HG02870 (cell line): ENCODE measurements around the gene CXCR2.
"Not testable (repeated sequence)": the region's sequence is repeated elsewhere in the genome, so short reads cannot be mapped to it uniquely, and the experiment has no call there.

Experiments used
- ATAC-seq: cut with Tn5 transposase; IDR thresholded peaks from one replicate; pipeline ENCODE4 v1.9.1; 2021; ENCODE audit warnings: mild to moderate bottlenecking, moderate library complexity; ENCODE audit not compliant: unreplicated experiment

The CXCR2 gene

DNA sequence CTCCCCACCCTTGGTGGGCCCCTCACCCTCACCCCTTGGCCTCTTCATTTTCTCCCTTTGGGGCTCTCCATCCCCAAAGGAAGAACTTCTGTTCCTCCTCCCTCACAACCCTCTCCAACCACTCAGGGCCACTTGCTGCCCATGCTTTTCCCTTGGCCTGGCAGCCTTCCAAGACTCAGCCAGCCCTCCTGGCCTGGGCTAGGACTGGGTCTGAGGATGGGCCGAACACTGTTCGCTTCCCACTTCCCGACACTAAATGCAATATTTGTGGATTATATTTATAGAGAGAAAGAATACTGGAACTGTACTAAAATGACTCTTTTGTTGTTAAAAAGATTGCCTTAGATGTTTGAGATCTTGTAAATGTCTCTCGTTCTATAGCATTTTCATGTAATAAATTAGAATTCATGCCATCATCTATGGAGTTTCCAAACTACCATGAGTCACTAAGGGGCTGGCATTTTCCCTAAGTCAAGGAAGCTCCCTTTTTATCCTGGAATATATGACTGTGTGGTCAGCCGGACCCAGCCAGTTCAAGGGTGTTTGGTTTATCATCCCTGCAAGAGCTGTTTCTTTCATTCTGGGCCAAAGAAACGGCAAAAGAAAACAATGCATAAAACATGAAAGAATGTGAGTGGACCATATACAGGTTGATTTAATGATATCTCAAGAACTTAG lies 3.8 kb downstream of the CXCR2 start:
- no peak for ATAC-seq

DNA sequence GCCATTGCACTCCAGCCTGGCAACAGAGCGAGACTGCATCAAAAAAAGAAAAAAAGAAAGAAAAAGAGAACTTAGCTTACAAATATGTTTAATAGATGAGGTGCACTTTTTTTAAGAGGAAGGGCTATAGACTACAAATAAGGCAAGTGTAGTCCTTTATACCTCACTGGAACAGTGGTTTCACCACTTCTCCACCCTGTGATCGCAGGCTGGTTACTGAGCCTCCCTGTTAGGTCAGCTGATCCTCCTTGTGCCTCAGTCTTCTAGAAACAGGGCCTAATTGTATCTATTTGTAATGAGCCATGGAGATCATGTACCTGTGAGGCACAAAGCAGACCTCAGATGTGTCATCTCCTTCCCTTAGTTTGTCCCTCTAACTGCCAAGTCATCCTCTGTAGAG lies 4.5 kb downstream of the CXCR2 start:
- ATAC-seq: no peak

DNA sequence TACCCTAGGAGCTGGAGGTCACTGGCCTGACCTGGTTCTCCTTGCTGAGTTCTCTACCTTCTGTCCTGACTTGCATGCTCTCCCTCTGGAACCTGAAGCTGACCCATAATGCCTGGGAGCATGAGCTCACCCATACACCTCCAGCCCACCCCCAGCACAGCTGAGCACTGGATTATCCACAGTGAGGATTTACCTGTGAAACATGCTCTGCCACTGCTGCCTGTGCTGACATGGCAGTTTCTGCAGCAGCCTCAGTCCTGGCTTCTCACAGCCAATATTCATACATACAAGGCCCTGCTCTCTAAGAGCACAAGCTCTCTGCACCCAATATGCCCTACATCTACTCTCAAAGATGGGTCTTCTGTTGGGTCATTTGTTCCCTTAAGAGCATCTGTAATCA lies 5.0 kb downstream of the CXCR2 start:
- no peak for ATAC-seq

DNA sequence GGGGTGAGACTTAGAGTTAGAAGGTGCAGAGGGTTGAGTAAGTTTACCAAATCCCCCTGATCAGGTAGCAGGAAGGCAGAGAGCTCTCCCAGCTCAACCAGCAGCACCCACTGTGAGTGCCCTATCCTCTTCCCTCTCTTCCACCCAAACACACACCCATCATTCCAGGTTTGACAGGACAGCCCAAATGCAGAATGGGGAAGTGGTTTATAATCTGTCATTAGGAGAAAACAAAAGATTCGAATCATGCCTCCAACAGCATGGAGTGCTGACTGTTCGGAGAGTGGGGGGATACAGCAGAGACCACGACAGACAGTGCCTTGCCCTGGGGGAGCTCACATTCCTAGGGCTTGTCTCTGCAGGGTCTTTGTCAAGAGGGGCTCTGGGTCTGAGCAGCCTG lies 11.7 kb downstream of the CXCR2 start:
- no peak for ATAC-seq

DNA sequence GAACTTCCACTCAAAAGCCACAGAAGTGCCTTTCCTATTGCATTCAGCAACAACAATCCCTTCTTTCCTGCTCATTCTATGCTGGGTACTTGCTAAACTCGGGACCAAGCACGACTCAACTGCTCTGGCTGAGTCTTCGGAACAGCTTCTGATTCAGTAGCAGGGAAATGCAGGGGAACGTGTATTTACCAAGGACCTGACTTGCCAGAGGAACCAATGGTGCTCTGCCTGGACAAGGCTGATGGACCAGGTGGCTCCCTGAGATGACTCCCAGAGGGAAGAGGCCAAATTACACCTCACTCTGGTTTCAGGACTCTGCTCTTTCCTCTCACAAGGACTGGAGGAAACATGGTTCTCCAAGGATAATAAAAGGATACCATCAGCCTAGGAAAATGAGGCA lies 12.2 kb downstream of the CXCR2 start:
- ATAC-seq: no peak

DNA sequence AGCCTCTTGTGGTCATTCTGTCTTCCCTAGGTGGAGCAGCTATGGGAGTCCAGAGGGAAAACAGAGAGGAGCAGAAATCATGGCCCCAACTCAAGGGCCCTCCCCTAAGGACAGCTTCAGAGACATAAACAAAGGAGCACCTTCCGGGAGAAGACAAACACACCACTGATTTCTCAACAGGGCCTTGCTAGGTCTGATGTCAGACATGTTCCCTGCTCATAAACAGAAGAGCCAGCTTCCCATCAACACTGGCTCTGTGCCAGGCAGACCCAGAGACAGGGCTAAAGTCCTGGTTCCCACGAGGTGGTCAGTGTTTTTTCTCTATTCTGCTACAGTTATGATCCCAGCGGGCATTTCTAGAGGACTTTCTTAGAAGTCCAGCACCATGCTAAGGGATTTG lies 19.3 kb downstream of the CXCR2 start:
- no peak for ATAC-seq

DNA sequence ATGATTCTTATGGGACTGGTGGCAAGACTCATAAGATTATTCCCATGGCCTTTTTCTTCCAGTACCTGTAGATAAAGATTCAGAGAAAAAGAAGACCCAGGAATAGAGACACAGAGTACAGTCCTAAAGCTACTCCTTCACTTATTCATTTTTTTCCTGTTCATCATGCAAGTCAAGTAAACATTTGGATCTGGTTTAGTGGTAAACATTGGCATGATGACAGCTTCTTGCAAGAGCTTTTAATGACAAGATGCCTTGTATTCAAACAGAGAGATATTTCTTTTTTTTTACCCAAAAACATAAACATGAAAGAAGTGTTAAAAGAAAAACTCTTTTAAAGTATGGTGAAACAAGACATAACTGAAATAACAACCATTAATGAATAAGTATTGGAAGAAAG lies 20.2 kb downstream of the CXCR2 start:
- no peak for ATAC-seq

DNA sequence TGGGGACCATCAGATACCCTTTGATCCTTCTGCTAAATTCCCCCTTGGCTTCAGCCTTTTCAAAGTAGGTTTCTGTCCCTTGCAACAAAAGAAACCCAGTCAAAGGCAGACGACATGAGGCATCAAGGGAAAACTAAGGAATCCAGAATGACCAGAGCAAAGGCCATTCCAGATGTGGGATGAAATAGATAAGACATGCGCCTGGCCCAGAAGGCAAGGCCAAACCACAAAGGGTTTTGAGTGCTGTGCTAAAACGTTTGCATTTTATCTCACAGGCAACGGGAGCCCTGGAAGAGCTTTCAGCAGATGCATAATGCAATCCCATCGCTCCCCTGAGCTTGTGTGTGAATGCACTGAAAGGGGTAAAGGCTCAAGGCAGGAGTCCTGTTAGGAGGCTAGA lies 23.3 kb downstream of the CXCR2 start:
- no peak for ATAC-seq

DNA sequence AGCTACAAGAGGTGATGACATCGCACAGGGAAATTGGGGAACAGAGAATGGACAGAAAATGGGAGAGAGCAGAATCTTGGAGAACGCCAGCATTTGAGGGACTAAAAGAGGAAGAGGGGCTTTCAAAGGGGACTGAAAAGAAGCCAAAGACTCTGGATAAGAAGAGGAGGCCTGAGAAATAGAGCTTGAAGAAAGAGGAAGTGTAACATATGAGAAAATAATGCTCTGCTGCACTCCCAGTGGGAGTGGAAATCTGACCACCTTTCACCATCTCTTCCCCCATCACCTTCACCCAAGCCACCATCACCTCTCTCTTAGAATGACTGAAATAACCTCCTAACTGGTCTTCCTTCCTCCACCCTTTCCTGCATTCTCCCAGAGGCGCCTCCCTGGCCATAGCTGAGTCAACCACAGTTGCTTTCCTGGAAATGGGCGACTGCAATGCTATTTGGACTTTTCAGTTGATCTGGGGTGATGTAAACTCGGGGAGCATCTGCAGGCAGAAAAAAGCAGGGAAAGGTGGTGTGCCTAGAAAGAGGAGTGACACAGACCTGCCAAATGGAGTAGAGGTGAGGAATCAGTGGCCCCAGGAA lies 24.1 kb downstream of the CXCR2 start:
- ATAC-seq: no peak

DNA sequence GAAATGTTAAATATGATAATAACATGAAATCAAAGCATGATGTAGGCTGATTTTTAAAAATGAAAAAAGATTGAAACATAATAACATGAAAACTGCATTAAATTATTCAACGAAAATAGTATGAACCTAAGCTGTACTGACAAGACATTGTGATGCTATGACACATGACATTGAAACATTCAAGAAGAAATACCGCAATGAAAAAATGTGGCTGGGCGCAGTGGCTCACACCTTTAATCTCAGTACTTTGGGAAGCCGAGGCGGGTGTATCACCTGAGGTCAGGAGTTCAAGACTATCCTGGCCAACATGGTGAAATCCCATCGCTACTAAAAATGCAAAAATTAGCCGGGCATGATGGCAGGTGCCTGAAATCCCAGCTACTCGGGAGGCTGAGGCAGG lies 26.3 kb downstream of the CXCR2 start:
- no peak for ATAC-seq

DNA sequence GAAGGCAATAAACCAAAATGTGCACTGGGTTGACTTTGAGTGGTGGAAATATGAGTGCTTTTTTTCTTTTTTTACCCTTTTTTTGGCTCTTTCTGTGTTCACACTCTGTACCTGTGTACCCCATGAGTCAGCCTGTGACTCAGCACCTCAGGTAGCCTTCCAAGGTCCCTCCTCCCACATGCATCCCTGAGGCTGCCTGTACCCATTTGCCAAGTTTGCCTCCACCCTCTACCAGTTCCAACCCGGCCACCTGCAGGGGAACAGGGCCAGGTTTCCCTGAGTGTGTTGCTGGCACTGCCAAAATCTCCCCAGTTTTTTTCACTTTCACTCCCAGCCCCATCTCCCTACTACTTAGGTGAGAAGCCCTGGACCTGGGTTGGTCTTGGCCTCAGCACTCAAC lies 26.9 kb downstream of the CXCR2 start:
- ATAC-seq: no peak

DNA sequence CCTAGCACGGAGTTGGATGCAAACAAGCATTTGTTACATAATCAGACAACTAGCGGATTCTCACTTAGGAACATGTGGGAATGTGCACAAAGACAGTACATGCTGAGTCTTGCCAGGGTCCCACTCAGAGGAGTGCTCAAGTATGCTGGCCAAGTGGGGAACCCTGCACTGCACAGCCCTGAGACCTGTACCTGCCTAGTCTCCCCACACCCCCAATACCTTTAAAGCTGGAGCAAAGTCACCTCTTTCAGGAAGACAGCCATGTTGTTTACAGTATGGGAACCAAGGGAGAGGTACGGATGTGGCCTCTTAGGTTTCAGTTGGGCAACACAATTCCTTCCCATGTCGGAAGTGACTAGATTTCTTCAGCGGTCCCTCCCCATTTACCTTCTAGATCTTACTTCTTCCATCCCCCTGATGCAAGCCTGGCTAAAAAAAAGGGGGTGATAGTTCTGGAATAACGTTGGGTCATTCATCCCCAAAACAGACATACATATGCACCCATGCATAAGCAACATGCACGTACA lies 30.2 kb downstream of the CXCR2 start:
- ATAC-seq: no peak

DNA sequence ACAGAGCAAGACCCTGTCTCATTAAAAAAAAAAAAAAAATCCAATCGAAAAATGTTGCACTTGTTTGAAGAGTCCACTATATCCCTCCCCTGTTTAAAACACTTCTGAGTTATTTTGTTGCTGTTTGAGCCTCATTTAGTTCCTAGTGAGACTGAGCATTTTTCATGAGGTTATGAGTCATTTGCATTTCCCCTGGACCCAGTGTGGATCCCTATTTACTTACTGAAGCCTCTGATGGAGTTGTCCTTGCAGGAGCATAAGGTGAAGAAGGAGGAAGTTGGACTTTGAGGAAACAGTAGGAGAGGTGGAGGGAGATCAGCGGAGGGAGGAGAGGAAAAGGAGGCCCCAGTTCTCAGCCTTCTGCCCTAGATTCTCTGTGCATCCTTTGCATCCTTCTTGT lies 35.8 kb downstream of the CXCR2 start:
- no peak for ATAC-seq

DNA sequence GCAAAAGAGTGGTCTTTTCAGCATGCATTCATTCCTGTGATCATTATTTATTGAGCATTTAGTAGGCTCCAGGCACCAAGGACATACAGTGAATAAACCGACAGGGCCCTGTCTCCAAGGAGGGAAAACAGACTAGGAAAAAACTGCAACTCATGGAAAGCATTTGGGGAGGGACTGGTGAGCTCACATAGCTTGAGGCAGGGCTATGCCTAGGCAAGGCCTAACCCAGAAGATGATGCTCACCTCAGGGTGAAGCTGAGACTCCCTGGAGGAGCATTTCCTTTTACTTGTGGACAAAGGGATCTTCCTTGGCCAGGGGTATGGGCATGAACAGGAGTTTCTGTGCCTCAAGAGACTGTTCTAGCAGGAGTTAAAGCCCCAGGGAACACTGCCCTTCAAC lies 37.0 kb downstream of the CXCR2 start:
- no peak for ATAC-seq

DNA sequence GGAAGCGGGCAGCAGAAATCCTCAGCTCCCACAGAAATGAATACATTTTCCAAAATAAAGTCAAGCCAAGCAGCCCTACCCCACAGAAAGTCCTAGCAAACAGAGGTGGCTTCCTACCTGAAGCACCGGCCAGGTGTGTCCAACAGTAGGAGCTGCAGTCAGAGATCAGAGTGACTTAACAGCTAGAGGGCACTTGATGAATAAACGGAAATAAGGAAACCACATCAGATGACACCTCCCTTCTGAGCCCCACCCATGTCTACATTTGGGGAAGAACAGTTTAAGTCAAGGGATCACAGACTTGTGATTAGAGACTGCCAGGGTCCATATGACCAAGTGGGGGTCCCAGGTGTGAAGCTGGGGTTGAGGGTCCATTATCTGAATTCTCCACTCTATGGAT lies 41.0 kb downstream of the CXCR2 start, which contains the start of gene CXCR1:
Gene CXCR1, minus strand, starts transcription at position 172 of the 400 bp plus-strand sequence. CDS start 1,751 bp downstream, outside the sequence.
- no peak for ATAC-seq

DNA sequence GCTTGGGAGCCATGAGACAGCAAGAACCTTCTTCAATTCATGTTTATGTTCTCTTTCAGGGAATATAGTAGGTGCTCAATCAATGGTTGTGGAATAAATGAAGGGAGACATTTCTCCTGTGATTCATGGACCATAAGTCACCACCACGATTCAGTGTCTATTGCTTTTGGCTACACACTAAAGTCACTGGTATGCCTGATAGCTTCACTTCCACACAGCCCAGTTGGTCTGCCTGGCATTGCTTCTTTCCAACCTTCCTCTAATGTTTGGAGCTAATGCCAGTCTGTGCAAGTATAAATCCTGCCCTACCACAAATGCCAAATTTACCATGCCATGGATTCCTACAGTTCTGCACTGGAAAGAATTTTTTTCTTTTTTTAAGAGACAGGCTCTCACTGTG lies 42.2 kb downstream of the CXCR2 start:
- no peak for ATAC-seq

DNA sequence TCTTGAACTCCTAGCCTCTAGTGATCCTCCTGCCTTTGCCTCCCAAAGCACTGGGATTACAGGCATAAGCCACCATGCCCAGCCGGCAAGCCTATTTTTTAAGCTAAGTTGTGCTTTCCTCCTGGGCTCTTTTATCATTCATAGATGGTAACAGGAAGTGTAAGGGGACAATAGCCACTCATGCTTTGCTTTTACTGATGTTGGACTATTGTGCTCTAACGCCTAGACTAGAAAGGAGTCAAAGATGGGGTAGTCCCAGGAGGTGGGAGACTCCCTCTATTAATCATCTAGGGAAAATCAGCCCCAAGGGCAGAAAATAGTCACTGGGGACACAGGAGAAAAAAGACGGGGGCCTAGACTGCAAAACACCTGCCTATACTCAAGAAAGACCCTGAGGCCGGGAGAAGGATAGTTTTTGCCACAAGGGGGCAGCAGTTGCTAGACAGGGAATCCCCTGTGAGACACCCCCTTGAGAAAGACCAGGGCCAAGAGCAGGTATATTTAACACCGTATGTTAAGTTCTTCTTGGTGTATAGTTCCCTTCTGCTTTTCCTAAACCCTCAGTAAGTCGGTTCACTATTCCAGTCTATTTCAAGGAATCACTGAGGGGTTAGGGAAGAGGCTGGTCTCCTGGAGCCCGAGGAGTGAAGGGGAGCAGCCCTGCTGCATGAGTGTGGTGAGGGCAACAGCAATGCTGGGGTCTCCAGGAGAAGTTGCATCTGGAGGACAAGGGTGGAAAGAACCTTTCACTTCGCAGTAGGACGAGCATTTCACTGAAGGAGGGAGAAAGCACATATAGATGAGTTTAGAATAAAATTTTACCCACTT lies 43.0 kb downstream of the CXCR2 start:
- ATAC-seq: no peak

DNA sequence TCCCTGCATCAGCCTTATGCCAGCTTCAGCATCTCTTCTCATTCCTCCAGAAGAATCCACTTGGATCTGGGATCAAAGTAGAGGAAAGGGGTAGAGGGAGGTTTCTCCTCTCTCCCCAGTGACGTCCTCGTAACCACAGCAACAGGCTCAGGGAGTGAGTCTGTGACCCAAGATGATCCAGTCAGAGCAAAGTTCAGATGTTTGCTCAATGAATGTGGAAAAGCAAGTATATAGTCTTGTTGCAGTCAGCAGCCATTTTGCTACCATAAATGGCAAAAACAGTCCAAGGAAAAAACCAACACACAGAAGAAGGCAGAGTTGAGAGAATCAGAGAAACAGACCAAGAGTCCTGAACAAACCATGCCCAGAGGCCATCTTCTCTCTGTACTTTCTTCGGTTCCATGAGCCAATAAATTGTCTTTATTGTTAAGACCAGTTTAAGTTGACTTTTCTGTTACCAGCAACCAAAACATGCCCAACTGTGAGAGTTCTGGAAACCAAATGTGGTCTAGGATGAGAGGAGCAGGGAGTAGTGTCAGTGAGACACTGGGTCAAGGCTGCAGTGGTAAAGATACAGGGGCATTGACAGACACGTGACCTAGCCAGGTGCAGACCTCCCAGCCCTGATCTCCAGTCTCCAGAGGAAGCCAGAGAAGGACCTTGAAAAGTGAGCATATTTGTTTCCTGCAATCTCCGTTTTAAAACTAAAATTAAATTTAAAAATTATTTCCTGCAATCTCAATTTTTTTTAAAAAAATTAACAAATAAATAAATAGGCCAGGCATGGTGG lies 44.1 kb downstream of the CXCR2 start:
- no peak for ATAC-seq

DNA sequence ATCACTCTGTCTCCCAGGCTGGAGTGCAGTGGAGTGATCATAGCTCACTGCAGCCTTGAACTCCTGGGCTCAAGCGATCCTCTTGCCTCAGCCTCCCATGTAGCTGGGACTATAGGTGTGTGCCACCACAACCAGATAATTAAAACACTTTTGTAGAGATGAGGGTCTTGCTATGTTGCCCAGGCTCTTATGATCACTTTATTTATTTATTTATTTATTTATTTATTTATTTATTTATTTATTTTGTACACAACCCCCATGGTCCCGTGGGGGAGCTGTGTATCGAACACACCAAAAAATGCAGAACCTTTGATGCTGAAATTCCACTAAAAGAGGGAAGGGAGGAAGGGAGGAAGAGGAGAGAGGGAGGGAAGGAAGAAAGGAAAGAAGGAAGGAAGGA lies 45.9 kb downstream of the CXCR2 start:
- ATAC-seq: not testable (repeated sequence)

DNA sequence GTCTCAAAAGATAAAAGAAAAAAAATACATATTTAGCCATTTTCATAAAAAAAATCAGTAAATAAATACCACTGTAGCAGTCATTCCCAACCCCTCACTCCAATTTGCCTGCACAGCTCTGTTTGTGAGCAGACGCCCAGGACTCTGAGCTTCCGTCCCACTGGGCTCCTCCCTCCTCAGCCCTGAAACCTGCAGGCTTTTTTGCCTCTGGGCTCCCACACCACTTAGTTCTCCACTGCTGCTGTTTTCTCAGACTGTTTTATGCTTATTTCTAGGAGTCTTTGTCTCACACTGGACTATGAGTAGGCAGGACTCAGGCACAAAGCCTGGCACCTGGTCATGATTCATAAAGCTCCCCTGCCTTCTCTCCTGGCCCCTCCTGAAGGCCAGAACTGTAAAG lies 47.0 kb downstream of the CXCR2 start:
- no peak for ATAC-seq

DNA sequence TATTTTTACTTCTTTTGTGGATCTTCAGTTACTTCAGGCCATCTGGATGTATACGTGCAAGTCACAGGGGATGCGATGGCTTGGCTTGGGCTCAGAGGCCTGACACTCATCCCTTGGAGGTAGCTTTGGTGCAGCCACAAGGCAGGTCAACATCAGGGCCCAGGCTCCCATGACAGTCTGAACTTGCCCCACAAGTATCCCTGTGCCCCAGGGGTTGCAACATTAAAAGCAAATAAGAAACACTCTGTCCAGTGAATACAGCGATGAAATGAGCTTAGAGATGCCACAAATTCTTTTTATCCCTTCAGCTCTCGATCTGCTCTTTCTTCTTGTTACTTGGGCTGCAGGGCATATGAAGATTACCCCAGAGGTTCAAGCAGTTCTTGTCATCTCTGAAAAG lies 54.0 kb downstream of the CXCR2 start:
- ATAC-seq: no peak
